NCI-H146 (cell line): Measurements from ENCODE around the gene PCBP3.
"Not testable (repeated sequence)": the region's sequence is repeated elsewhere in the genome, so short reads cannot be mapped to it uniquely, and the experiment has no call there.

Experiments
- DNase-seq: peaks from one replicate; lab custom pipeline; 2025; lab: John Stamatoyannopoulos, UW

PCBP3 gene

GRCh38 chr21:45808663-45809062 is 165.1 kb downstream of the PCBP3 start:
- not testable (repeated sequence) for DNase-seq

DNA sequence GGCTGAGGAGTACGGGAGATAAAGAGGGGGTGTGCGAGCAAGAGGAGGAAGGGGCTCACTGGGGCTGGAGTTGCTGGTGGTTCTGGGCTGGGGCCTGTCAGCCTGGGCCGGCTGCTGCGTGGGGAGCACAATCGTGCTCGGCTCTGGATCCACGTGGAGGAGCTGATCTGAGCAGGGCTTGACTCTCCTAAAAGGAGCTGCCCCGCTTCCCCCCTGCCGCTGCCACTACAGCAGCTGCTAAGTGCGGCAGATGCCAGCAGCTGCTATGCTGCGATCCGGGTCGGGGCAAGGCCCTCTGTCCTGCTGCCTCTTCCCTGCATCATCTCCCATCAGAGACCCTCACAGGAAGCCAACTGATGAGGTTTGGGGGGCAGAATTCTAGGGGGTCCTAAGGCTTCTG is 165.9 kb downstream of the PCBP3 start:
- DNase-seq = no peak

DNA sequence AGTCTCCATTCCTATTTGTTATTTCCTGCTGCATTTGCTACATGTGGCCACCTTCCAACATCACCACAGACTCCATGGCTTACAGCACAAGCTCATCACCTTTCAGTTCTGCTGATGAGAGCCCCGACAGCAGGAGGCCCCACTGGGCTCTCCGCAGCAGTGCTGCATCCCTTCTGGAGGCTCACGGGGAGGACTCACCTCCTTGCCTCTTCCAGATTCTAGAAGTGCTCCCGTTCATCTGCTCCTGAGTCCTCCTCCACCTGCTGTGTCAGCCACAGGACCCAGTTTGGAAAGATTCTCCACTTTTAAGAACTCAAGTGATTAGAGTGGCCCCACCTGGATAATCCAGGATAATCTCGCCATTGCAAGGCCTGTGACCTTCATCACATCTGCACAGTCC is 167.6 kb downstream of the PCBP3 start:
- DNase-seq = no peak

DNA sequence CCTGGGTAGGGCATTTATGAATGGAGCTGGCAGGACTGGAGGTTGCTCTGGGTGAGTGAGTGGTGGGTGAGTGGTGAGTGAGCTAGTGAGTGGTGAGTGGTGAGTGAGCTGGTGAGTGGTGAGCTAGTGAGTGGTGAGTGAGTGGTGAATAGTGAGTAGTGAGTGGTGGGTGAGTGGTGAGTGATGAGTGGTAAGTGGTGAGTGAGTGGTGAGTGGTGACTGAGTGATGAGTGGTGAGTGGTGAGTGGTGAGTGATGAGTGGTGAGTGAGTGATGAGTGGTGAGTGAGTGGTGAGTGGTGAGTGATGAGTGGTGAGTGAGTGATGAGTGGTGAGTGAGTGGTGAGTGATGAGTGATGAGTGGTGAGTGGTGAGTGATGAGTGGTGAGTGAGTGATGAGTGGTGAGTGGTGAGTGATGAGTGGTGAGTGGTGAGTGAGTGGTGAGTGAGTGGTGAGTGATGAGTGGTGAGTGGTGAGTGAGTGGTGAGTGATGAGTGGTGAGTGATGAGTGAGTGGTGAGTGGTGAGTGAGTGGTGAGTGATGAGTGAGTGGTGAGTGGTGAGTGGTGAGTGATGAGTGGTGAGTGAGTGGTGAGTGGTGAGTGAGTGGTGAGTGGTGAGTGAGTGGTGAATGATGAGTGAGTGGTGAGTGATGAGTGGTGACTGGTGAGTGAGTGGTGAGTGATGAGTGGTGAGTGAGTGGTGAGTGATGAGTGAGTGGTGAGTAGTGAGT is 170.8 kb downstream of the PCBP3 start:
- DNase-seq = not testable (repeated sequence)

DNA sequence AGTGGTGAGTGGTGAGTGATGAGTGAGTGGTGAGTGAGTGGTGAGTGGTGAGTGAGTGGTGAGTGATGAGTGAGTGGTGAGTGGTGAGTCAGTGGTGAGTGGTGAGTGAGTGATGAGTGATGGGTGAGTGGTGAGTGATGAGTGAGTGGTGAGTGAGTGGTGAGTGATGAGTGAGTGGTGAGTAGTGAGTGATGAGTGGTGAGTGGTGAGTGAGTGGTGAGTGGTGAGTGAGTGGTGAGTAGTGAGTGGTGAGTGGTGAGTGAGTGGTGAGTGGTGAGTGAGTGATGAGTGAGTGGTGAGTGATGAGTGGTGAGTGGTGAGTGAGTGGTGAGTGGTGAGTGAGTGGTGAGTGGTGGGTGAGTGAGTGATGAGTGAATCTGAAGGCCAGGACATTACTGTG is 172.3 kb downstream of the PCBP3 start:
- not testable (repeated sequence) for DNase-seq

- no peak for DNase-seq
Observed at GRCh38 chr21:45816794-45817193, 173.3 kb downstream of the PCBP3 start.

DNA sequence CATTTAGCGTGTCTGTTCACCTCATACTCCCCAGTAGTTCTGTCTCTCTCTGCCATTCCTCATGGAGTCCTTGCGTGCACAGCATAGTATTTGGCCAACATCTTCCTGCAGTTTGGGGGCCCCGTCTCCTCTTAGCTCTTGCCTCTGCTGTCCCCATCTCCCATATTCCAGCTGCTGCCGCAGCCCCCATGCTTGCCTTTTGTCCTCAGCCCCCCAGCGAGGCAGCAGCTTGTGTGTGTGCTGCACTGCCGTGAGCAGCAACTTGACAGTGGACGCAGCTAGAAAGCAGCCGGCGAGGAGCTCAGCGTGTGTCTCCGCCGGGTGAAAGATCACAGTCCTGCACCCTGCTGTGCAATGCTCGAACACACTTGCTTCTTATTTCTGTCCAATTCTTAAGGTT is 173.8 kb downstream of the PCBP3 start:
- DNase-seq = no peak

DNA sequence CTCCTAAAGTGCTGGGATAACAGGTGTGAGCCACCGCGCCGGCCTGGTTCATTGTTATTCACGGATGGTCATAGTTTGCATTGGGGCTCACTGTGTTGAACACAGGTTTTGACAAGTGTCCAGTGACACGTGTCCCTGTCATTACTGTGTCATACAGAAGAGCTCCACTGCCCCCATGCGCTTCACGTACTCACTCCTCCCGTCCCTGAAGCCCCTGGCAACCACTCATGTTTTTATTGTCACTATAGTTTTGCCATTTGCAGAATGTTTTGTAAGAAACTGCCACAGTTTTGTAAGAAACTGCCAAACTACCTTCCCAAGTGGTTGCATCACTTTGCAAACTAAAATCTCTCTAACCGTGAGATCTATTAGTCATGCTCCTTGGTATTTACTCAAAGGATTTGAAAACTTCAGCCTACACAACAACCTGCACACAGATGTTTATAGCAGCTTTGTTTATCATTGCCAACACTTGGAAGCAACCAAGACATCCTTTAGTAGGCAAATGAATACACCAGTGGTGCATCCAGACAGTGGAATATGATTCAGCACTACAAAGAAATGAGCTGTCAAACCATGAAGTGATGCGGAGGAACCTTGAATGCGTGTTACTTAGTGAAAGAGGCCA is 174.9 kb downstream of the PCBP3 start:
- DNase-seq = no peak

- DNase-seq = no peak
Observed at GRCh38 chr21:45818904-45819285, 175.4 kb downstream of the PCBP3 start.

GRCh38 chr21:45819478-45820170 is 176.1 kb downstream of the PCBP3 start:
- DNase-seq = no peak

GRCh38 chr21:45820171-45821091 is 176.9 kb downstream of the PCBP3 start:
- DNase-seq = peak; percentile 58

GRCh38 chr21:45821315-45821962 is 177.9 kb downstream of the PCBP3 start:
- no peak for DNase-seq

- no peak for DNase-seq
Observed at GRCh38 chr21:45821998-45822397, 178.5 kb downstream of the PCBP3 start.

DNA sequence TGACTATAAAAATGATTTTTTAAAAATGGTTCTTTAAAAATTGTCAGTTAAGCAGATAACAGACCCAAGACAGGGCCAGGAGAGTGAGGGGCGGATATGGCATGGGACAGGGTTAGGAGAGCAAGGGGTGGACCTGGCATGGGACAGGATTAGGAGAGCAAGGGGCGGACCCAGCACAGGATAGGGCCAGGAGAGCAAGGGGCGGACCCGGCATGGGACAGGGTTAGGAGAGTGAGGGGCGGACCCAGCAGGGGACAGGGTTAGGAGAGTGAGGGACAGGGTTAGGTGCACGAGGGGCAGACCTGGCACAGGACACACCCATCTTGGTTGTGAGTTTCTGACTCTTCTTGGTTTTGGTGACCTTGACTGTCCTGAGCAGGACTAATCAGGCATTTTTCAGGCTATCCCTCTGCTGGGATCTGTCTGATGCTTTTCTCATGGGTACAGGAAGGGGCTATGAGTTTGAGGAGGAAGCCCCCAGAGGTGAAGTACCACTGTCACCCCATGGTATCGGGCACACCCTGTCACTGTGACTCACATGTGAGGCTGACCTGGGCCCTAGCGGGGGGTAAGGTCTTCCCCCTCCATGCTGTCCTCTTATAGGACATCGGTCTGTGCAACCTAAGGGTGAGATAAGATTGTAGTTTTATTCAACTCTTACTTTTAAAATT is 179.0 kb downstream of the PCBP3 start:
- no peak for DNase-seq

DNA sequence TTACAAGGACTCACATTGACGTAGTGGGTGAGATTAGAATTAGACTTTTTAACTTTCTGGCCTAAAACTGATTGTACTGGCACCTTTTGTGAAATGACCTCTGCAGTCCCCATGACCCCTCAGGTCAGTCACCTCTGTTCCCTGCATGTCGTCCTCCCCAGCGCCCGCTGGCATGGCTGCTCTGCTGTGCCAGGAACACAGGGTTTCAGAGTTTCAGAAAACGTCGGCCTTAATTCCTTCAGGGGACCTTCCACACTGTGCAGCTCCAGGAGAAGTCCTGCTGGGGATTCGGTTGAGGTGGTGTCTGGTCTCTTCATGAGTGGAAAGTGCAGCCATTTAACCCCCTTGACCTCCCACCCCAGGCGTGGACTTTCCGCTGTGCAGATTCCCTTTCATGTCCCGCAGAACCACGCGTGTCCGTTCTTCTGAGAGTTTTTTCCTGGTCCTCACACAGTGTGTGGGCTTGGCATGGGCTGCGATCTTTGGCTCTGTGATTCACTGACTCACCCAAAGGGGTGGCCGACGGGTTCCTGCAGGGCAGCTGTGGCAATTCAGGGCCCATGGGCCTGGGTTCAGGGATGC is 179.7 kb downstream of the PCBP3 start:
- DNase-seq = no peak

DNA sequence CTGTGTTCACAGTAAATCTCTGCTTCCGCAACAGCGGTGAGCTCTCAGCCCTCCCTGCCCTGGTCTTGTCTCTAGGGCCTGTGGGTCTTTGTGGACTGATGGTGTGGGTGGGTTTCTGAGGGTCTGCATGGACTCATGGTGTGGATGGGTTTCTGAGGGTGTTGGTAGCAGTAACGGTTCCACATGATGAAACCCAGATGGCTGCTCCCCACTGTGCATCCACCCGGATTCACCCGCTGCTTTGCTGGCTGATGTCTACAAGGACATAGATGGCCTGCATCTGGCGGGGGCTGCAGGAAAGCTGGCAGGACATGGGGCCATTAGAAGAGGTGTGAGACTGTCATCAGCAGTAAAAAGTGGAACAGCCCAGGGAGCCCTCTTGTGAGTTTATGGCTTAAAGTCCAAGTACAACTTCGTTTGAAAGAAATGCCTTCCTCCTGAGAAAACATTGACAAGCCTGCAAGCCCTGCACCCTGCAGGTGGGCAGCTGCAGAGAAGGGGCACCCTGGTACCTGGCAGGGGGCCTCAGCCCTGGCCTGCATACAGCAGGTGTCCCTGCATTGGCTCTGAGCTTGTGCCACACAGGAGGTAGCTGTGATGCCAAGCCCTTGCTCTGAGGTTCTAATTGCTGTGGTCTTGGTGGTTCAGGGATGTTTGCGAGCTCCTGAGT is 181.2 kb downstream of the PCBP3 start:
- DNase-seq = no peak

DNA sequence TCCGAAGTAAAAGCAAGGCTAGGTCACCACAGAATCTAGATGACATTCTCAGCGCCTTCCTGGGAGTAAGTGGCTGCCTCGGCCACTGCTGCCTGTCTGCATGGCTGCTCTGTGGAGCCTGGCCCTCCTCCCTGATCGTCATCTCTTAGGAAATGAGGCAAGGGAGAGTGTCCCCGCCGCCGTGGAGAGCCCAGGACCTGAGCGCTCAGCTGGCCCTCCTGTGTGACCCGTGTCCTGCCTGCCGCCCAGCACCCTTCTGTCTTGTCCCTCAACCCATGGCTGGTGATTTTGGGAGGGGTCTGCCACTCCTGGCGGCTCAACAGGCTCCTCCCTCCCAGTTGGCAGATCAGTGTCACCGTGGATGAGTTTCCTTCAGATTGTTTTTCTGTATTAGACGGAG is 181.7 kb downstream of the PCBP3 start:
- no peak for DNase-seq

- no peak for DNase-seq
Observed at GRCh38 chr21:45826676-45827301, 183.3 kb downstream of the PCBP3 start.

DNA sequence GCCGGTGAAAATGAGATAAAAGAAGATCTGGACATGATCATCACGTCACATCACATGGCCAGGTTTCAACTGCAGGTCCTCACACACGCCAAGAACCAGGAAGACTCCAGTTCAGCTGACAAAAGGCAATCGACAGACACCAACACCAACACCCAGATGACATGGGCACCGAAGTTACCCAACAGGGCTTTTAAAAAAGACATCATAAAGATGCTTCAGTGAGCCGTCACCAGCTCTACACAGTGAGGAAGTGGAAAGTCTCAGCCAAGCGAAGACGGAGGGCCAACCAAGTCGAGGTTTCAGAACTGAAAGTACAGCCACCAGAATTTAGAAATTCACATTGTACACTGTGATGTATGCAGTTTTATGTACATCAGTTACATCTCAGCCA is 183.8 kb downstream of the PCBP3 start:
- DNase-seq = no peak
